Activated CD4-positive, CD25-positive, alpha-beta regulatory T cell (primary cell): Measurements from ENCODE around the gene KLHL29.

Experiments
- DNase-seq, 4 experiments: peaks; one replicate each; lab custom pipeline; 2025; lab: John Stamatoyannopoulos, UW

Gene KLHL29

GRCh38 chr2:23493846-23494245, 108.9 kb downstream of the KLHL29 start:
- DNase-seq = no peak

GRCh38 chr2:23494286-23494685, 109.3 kb downstream of the KLHL29 start:
- DNase-seq = no peak

- no peak for DNase-seq
These were observed 110.7 kb downstream of the KLHL29 start for GRCh38 chr2:23495661-23496114.

- DNase-seq = no peak
These were observed 111.5 kb downstream of the KLHL29 start for GRCh38 chr2:23496456-23496855.

GRCh38 chr2:23497063-23497462, 112.1 kb downstream of the KLHL29 start:
- DNase-seq = no peak

GRCh38 chr2:23497536-23497935, 112.6 kb downstream of the KLHL29 start:
- no peak for DNase-seq

GRCh38 chr2:23498943-23499342, 114.0 kb downstream of the KLHL29 start:
- DNase-seq = no peak

- no peak for DNase-seq
These were observed 114.5 kb downstream of the KLHL29 start for GRCh38 chr2:23499439-23499838.

GRCh38 chr2:23500836-23501235, 115.9 kb downstream of the KLHL29 start:
- DNase-seq = no peak

- no peak for DNase-seq
These were observed 117.1 kb downstream of the KLHL29 start for GRCh38 chr2:23502096-23502495.

GRCh38 chr2:23503097-23503496, 118.1 kb downstream of the KLHL29 start:
- DNase-seq = no peak

GRCh38 chr2:23503682-23504081, 118.7 kb downstream of the KLHL29 start:
- no peak for DNase-seq

GRCh38 chr2:23504591-23504990, 119.6 kb downstream of the KLHL29 start:
- DNase-seq = no peak

GRCh38 chr2:23505218-23505983, 120.4 kb downstream of the KLHL29 start:
- DNase-seq = no peak

GRCh38 chr2:23505984-23506380, 121.0 kb downstream of the KLHL29 start:
- no peak for DNase-seq

- DNase-seq = no peak
These were observed 121.7 kb downstream of the KLHL29 start for GRCh38 chr2:23506531-23507266.

- DNase-seq = no peak
These were observed 122.5 kb downstream of the KLHL29 start for GRCh38 chr2:23507267-23508065.

GRCh38 chr2:23508066-23508390, 123.0 kb downstream of the KLHL29 start:
- no peak for DNase-seq

- DNase-seq = no peak
These were observed 124.1 kb downstream of the KLHL29 start for GRCh38 chr2:23509103-23509502.

GRCh38 chr2:23509596-23510292, 124.8 kb downstream of the KLHL29 start:
- no peak for DNase-seq

GRCh38 chr2:23510471-23510870, 125.5 kb downstream of the KLHL29 start:
- DNase-seq = no peak

GRCh38 chr2:23512778-23513177, 127.8 kb downstream of the KLHL29 start:
- no peak for DNase-seq
